ENCODE data around the gene PRMT1. TPM values are rescaled to one million over a fixed set of nuclear protein-coding genes. Genes with fewer than 3 reads are reported as not detected.

The PRMT1 gene
- total RNA-seq (10 to 100 TPM; 61.6 to 67.2 TPM), polyA plus RNA-seq (10 to 100 TPM; 35.1 to 46.0 TPM)

DNA sequence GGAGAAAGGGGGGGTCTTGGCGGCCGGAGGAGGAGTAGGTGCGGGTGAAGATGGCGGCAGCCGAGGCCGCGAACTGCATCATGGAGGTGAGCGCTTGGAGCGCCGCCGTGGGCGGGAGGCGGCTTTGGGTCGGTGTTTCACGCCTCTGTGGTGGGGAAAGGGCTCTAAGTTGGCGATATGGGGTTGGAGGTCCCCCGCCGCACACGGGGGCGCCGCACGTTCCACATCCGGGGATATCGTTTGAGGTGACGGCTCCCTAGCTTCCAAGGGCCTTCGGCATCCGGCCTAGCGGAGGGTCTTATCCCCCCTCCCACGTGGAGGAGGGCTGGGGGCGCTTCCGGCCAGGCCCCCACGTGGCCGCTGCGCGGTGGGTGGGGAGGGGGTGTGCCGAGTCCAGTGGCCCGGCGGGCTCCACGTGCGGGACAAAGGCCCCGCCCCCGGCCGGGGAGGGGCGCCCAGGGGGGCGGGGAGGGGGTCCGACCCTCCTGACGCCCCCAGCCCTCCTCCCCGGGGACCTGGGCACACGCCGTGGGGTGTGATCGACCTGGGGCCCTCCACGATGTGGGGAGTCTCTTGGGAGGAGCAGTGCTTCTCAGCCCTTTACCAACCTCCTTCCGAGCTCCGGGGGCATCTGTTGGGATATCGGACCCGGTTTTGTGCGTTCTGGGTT, at the start of gene PRMT1:
Gene PRMT1, plus strand, starts transcription at position 41 of the 670 bp plus-strand sequence. Its CDS starts 10 bp downstream, at position 51.
- H3K4me1 ChIP-seq (ENCODE audit: control insufficient read depth in 4 of 4, insufficient read depth in 4 of 4, low read length in 3 of 4): peaks cover 2 to 38% (median 22%) of the 10 kb centered on the region in 4 donors
- no peak for DNase-seq (ENCODE audit: low spot score)
- H3K9me3 ChIP-seq (ENCODE audit: control insufficient read depth in 4 of 4, low read length in 3 of 4): no peaks in the 10 kb centered on the region
- TF ChIP-seq RXRA (IDR thresholded peaks at IDR 0.05): peak in 1 of 2 donors; percentile 25
- TF ChIP-seq, protein P1, sequence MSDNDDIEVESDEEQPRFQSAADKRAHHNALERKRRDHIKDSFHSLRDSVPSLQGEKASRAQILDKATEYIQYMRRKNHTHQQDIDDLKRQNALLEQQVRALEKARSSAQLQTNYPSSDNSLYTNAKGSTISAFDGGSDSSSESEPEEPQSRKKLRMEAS (IDR thresholded peaks at IDR 0.05): peak; percentile 20
- TF ChIP-seq RAD21 (IDR thresholded peaks at IDR 0.05): no peak
- TF ChIP-seq YY1 (IDR thresholded peaks at IDR 0.05): no peak
- TF ChIP-seq, protein P2, sequence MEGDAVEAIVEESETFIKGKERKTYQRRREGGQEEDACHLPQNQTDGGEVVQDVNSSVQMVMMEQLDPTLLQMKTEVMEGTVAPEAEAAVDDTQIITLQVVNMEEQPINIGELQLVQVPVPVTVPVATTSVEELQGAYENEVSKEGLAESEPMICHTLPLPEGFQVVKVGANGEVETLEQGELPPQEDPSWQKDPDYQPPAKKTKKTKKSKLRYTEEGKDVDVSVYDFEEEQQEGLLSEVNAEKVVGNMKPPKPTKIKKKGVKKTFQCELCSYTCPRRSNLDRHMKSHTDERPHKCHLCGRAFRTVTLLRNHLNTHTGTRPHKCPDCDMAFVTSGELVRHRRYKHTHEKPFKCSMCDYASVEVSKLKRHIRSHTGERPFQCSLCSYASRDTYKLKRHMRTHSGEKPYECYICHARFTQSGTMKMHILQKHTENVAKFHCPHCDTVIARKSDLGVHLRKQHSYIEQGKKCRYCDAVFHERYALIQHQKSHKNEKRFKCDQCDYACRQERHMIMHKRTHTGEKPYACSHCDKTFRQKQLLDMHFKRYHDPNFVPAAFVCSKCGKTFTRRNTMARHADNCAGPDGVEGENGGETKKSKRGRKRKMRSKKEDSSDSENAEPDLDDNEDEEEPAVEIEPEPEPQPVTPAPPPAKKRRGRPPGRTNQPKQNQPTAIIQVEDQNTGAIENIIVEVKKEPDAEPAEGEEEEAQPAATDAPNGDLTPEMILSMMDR (IDR thresholded peaks at IDR 0.05; ENCODE audit: low read depth, low read length, missing input control): no peak
- peak in 1 of 2 donors; percentile 15 for TF ChIP-seq EGR1 (IDR thresholded peaks at IDR 0.05; ENCODE audit: low read depth in 2 of 2)
- TF ChIP-seq JUND (IDR thresholded peaks at IDR 0.05): peak in 1 of 2 donors; percentile 6
- TF ChIP-seq SP1 (IDR thresholded peaks at IDR 0.05): peak; percentile 12
- peaks cover 3 to 8% (median 6%) of the 10 kb centered on the region in 4 donors for H3K36me3 ChIP-seq (ENCODE audit: control insufficient read depth in 4 of 4, insufficient read depth in 3 of 4, low read depth in 1 of 4, low read length in 3 of 4)
- H3K27ac ChIP-seq (ENCODE audit: low read depth in 1 of 2, low read length in 2 of 2): peak within 1 kb of the TSS; percentile 91 to 93
- WGBS: under 1% methylated on average over 57 of the region's 57 CpGs
- H3K9ac ChIP-seq (ENCODE audit: low read depth in 1 of 2, low read length in 2 of 2): peak within 1 kb of the TSS; percentile 82 to 98
- no peaks in the 10 kb centered on the region for H3K27me3 ChIP-seq (ENCODE audit: control insufficient read depth in 4 of 4, insufficient read depth in 4 of 4, low read length in 3 of 4)
- peak within 1 kb of the TSS; percentile 74 to 94 (median 85) for H3K4me3 ChIP-seq (ENCODE audit: low read depth in 1 of 3, low read length in 3 of 3)

DNA sequence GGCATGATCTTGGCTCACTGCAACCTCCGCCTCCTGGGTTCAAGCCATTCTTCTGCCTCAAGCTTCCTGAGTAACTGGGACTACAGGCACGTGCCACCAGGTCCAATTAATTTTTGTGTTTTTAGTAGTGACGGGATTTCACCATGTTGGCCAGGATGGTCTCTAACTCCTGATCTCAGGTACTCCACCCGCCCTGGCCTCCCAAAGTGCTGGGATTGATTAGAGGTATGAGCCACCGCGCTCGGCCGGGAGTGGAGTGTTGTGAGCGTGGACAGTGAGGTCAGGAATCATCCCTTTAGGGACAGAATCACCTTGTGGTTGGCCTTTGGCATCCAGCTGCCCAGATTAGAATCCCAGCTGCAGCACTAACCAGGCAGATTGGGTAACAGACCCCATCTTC, 47.4 kb upstream of the PRMT1 start:
- WGBS: 96% methylated on average over 9 of the region's 9 CpGs
- no peaks in the 10 kb centered on the region for H3K27me3 ChIP-seq (ENCODE audit: control insufficient read depth in 4 of 4, insufficient read depth in 4 of 4, low read length in 3 of 4)
- DNase-seq (ENCODE audit: low spot score): no peak
- H3K4me1 ChIP-seq (ENCODE audit: control insufficient read depth in 4 of 4, insufficient read depth in 4 of 4, low read length in 3 of 4): peaks cover 0 to 2% (median 0%) of the 10 kb centered on the region in 4 donors
- TF ChIP-seq SP1 (IDR thresholded peaks at IDR 0.05) (no peak), JUND (IDR thresholded peaks at IDR 0.05) (no peak), FOXA1 (IDR thresholded peaks at IDR 0.05) (no peak), RAD21 (IDR thresholded peaks at IDR 0.05) (no peak), GABPA (IDR thresholded peaks at IDR 0.05 in 1 of 2, conservative IDR thresholded peaks at IDR 0.05 in 1 of 2) (no peak), EGR1 (IDR thresholded peaks at IDR 0.05; ENCODE audit: low read depth in 2 of 2) (no peak), YY1 (IDR thresholded peaks at IDR 0.05) (no peak), RXRA (IDR thresholded peaks at IDR 0.05) (no peak), HNF4A (conservative IDR thresholded peaks at IDR 0.05) (no peak), TAF1 (conservative IDR thresholded peaks at IDR 0.05) (no peak), NR2F2 (IDR thresholded peaks at IDR 0.05) (no peak)
- TF ChIP-seq, protein P1 (IDR thresholded peaks at IDR 0.05): no peak
- TF ChIP-seq, protein P3, sequence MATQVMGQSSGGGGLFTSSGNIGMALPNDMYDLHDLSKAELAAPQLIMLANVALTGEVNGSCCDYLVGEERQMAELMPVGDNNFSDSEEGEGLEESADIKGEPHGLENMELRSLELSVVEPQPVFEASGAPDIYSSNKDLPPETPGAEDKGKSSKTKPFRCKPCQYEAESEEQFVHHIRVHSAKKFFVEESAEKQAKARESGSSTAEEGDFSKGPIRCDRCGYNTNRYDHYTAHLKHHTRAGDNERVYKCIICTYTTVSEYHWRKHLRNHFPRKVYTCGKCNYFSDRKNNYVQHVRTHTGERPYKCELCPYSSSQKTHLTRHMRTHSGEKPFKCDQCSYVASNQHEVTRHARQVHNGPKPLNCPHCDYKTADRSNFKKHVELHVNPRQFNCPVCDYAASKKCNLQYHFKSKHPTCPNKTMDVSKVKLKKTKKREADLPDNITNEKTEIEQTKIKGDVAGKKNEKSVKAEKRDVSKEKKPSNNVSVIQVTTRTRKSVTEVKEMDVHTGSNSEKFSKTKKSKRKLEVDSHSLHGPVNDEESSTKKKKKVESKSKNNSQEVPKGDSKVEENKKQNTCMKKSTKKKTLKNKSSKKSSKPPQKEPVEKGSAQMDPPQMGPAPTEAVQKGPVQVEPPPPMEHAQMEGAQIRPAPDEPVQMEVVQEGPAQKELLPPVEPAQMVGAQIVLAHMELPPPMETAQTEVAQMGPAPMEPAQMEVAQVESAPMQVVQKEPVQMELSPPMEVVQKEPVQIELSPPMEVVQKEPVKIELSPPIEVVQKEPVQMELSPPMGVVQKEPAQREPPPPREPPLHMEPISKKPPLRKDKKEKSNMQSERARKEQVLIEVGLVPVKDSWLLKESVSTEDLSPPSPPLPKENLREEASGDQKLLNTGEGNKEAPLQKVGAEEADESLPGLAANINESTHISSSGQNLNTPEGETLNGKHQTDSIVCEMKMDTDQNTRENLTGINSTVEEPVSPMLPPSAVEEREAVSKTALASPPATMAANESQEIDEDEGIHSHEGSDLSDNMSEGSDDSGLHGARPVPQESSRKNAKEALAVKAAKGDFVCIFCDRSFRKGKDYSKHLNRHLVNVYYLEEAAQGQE (IDR thresholded peaks at IDR 0.05): no peak
- TF ChIP-seq, protein P4, sequence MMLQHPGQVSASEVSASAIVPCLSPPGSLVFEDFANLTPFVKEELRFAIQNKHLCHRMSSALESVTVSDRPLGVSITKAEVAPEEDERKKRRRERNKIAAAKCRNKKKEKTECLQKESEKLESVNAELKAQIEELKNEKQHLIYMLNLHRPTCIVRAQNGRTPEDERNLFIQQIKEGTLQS (IDR thresholded peaks at IDR 0.05): no peak
- TF ChIP-seq, protein P5, sequence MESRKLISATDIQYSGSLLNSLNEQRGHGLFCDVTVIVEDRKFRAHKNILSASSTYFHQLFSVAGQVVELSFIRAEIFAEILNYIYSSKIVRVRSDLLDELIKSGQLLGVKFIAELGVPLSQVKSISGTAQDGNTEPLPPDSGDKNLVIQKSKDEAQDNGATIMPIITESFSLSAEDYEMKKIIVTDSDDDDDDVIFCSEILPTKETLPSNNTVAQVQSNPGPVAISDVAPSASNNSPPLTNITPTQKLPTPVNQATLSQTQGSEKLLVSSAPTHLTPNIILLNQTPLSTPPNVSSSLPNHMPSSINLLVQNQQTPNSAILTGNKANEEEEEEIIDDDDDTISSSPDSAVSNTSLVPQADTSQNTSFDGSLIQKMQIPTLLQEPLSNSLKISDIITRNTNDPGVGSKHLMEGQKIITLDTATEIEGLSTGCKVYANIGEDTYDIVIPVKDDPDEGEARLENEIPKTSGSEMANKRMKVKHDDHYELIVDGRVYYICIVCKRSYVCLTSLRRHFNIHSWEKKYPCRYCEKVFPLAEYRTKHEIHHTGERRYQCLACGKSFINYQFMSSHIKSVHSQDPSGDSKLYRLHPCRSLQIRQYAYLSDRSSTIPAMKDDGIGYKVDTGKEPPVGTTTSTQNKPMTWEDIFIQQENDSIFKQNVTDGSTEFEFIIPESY (IDR thresholded peaks at IDR 0.05): no peak
- H3K9ac ChIP-seq (ENCODE audit: low read depth in 1 of 2, low read length in 2 of 2): no peak overlapping the region
- H3K27ac ChIP-seq (ENCODE audit: low read depth in 1 of 2, low read length in 2 of 2): no peak overlapping the region
- H3K36me3 ChIP-seq (ENCODE audit: control insufficient read depth in 4 of 4, insufficient read depth in 3 of 4, low read depth in 1 of 4, low read length in 3 of 4): peaks cover 2 to 12% (median 4%) of the 10 kb centered on the region in 4 donors
- H3K9me3 ChIP-seq (ENCODE audit: control insufficient read depth in 4 of 4, low read length in 3 of 4): no peaks in the 10 kb centered on the region
- H3K4me3 ChIP-seq (ENCODE audit: low read depth in 1 of 3, low read length in 3 of 3): no peak overlapping the region

Data from liver (tissue), 9 donors.